Thymus (tissue), 11 donors: ENCODE results near the gene ERVH48-1. TPM values are rescaled to one million over a fixed set of nuclear protein-coding genes. Genes with fewer than 3 reads are reported as not detected.
"Not testable (repeated sequence)": the region's sequence is repeated elsewhere in the genome, so short reads cannot be mapped to it uniquely, and the experiment has no call there.

Source experiments
- DNase-seq, 9 donors: peaks; one replicate each; pipeline ENCODE4 v3.0.0-alpha.2; 2013; ENCODE audit warnings: low spot score in 9 of 9, low read depth in 6 of 9, missing footprints in 1 of 9
- H3K27ac ChIP-seq, 2 donors: one replicate each; pipeline ENCODE4 v1.5.1; 2013; ENCODE audit warnings: control low read depth in 1 of 2, low read depth in 1 of 2, low read length in 1 of 2, mild to moderate bottlenecking in 1 of 2, moderate library complexity in 1 of 2
- H3K27me3 ChIP-seq, 2 donors: one replicate each; pipeline ENCODE4 v1.5.1; 2013; ENCODE audit warnings: low read length in 1 of 2; ENCODE audit not compliant: control insufficient read depth in 2 of 2, insufficient read depth in 1 of 2
- H3K36me3 ChIP-seq, 2 donors: one replicate each; pipeline ENCODE4 v1.5.1; 2013; ENCODE audit warnings: low read length in 1 of 2, mild to moderate bottlenecking in 1 of 2, moderate library complexity in 1 of 2; ENCODE audit not compliant: control insufficient read depth in 2 of 2, insufficient read depth in 2 of 2
- H3K4me1 ChIP-seq, 2 donors: one replicate each; pipeline ENCODE4 v1.5.1; 2013; ENCODE audit warnings: low read length in 2 of 2; ENCODE audit not compliant: control insufficient read depth in 2 of 2, insufficient read depth in 2 of 2
- H3K4me3 ChIP-seq, 2 donors: one replicate each; pipeline ENCODE4 v1.5.1; 2013; ENCODE audit warnings: low read length in 2 of 2, control low read depth in 1 of 2, mild to moderate bottlenecking in 1 of 2
- H3K9me3 ChIP-seq, 2 donors: one replicate each; pipeline ENCODE4 v1.5.1; 2013; ENCODE audit warnings: low read length in 1 of 2, mild to moderate bottlenecking in 1 of 2; ENCODE audit not compliant: control insufficient read depth in 2 of 2, insufficient read depth in 1 of 2
- WGBS: extraction: QIAGEN DNeasy Blood & Tissue Kit; methylation state at CpG from one replicate; pipeline ENCODE4 v1.1.7; 2013; 5-methylcytosine and 5-hydroxymethylcytosine counted together
- polyA plus RNA-seq: library from polyadenylated mRNA; stranded (reverse); fragments of 200-250 nt; gene quantifications from one replicate; pipeline ENCODE4 v1.2.3, GENCODE V29; 2013
- total RNA-seq: library from RNA; stranded (reverse); fragments of 120-200 nt; gene quantifications from one replicate; pipeline ENCODE4 v1.2.4, GENCODE V29; 2013
- donor health status: healthy.

Gene ERVH48-1
- total and polyA plus RNA-seq, 2 donors: 1.1 to 3.4 TPM

DNA sequence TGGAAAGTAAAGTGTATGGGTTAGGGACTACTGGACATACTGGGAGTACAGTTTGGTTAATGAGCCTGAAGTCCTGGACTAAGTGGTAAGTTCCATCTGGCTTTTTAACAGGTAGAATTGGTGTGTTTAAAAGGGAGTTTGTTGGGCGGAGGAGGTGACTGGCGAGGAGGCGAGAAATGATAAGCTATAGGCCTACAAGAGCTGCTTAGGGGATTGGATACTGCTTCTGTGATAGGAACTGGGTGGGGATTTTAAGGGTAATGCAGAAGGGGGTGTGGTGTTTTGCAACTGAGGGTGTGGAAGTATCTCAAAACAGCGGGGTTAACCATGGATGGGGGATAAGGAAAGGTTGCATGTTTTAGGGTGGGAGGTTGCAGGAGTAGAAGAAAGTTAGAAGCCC lies 3.5 kb downstream of the ERVH48-1 start:
- no peak overlapping the region for H3K4me3 ChIP-seq
- H3K27ac ChIP-seq: no peak overlapping the region
- DNase-seq: no peak
- peaks cover 14 to 30% of the 10 kb centered on the region in 2 donors for H3K4me1 ChIP-seq
- WGBS: 97% methylated on average over 4 of the region's 4 CpGs
- no peaks in the 10 kb centered on the region for H3K27me3 ChIP-seq
- no peaks in the 10 kb centered on the region for H3K9me3 ChIP-seq
- H3K36me3 ChIP-seq: peaks cover 4% of the 10 kb centered on the region in 2 donors

DNA sequence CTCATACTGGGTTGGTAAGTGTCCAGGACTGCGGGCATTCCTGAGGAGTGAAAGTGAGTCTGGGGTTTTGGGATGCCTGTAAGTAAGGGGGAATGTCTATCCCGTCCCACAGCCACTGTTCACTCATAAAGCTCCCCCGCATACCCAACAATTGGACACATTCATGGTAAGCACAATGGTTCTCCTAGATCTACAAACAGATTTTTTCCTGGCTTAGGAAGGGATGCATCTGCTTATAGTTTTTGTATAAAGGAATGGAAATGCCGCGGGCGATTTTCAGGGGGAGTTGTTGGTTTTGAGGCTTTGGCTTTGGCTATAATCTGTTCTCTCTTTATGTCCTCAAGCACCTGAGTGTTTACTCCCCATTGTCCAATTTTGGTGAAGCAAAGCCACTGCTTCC lies 7.1 kb downstream of the ERVH48-1 start:
- Histone ChIP-seq H3K4me3 (no peak overlapping the region), H3K36me3 (peaks cover 4 to 7% of the 10 kb centered on the region in 2 donors), H3K9me3 (no peaks in the 10 kb centered on the region), H3K27me3 (no peaks in the 10 kb centered on the region), H3K4me1 (peaks cover 0 to 3% of the 10 kb centered on the region in 2 donors), H3K27ac (no peak overlapping the region)
- DNase-seq: no peak
- WGBS: 98% methylated on average over 6 of the region's 6 CpGs

DNA sequence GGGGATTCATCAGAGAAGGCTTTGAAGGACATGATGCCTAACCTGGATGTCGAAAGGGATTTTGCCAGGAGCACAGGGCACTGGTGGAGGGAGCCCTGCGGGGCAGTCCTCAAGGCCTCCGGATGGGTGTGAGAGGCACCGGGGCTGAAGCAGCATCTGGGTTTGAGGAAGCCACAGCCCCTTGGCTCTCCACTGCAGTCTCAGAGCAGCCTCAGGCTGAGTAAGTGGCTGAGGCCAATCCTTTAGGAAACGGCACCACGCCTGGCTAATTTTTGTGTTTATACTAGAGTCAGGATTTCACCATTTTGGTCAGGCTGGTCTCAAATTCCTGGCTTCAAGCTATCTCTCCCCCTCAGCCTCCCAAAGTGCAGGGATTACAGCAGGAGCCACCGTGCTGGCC lies 12.0 kb downstream of the ERVH48-1 start:
- no peak overlapping the region for H3K4me3 ChIP-seq
- no peaks in the 10 kb centered on the region for H3K9me3 ChIP-seq
- DNase-seq: no peak
- no peaks in the 10 kb centered on the region for H3K27me3 ChIP-seq
- H3K4me1 ChIP-seq: no peaks in the 10 kb centered on the region
- H3K27ac ChIP-seq: no peak overlapping the region
- H3K36me3 ChIP-seq: peaks cover 22 to 32% of the 10 kb centered on the region in 2 donors
- 75% methylated on average over 7 of the region's 7 CpGs for WGBS

DNA sequence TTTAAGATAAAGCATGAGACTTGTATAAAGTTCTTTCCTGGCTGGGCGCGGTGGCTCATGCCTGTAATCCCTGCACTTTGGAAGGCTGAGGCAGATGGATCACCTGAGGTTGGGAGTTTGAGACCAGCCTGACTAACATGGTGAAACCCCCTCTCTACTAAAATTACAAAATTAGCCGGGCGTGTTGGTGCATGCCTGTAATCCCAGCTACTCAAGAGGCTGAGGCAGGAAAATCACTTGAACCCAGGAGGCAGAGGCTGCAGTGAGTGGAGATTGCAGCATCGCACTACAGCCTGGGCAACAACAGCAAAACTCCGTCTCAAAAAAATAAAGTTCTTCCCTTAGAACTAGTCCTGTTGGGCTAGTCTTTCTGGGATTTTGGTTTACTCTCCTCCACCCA lies 13.5 kb downstream of the ERVH48-1 start:
- not testable (repeated sequence) for H3K9me3 ChIP-seq, H3K27me3 ChIP-seq, H3K27ac ChIP-seq, H3K4me3 ChIP-seq, DNase-seq, H3K4me1 ChIP-seq
- H3K36me3 ChIP-seq: peaks cover 27 to 35% of the 10 kb centered on the region in 2 donors
- 98% methylated on average over 6 of the region's 6 CpGs for WGBS

DNA sequence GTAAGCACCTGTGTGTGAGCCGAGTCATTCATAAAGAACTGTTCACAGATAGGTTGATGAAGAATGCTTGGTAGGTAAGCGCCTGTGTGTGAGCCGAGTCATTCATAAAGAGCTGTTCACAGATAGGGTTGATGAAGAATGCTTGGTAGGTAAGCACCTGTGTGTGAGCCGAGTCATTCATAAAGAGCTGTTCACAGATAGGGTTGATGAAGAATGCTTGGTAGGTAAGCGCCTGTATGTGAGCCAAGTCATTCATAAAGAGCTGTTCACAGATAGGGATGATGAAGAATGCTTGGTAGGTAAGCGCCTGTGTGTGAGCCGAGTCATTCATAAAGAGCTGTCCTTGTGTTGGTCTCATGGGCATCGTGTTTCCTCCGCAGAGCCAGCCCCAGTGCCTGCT lies 16.9 kb downstream of the ERVH48-1 start:
- H3K27me3 ChIP-seq, H3K4me1 ChIP-seq, H3K27ac ChIP-seq, H3K4me3 ChIP-seq, H3K9me3 ChIP-seq, DNase-seq: not testable (repeated sequence)
- 98% methylated on average over 9 of the region's 9 CpGs for WGBS
- peaks cover 55 to 62% of the 10 kb centered on the region in 2 donors for H3K36me3 ChIP-seq

DNA sequence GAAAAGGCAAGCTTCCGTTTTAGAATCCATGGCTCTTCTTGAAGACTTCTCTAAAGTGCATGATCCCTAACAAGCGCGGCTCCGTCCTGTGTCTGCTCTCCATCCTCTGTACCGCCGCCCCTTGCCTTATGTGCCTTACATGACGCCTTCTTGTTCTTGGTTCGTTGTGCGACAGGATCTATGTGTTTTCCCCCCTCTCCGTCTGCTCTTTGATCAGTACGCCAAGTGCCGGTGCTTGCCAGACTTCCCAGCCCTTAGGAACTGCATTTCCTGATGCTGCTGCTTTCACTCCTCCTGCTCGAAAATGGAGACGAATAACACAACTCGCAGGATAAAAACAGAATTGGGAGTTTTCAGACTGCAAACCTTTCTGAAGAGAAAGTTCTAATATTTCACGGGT lies 19.2 kb downstream of the ERVH48-1 start:
- Histone ChIP-seq H3K9me3 (peaks cover 0 to 10% of the 10 kb centered on the region in 2 donors), H3K4me3 (no peak overlapping the region), H3K27me3 (no peaks in the 10 kb centered on the region), H3K36me3 (peaks cover 59 to 65% of the 10 kb centered on the region in 2 donors), H3K4me1 (no peaks in the 10 kb centered on the region), H3K27ac (no peak overlapping the region)
- WGBS: 98% methylated on average over 16 of the region's 16 CpGs
- DNase-seq: no peak

DNA sequence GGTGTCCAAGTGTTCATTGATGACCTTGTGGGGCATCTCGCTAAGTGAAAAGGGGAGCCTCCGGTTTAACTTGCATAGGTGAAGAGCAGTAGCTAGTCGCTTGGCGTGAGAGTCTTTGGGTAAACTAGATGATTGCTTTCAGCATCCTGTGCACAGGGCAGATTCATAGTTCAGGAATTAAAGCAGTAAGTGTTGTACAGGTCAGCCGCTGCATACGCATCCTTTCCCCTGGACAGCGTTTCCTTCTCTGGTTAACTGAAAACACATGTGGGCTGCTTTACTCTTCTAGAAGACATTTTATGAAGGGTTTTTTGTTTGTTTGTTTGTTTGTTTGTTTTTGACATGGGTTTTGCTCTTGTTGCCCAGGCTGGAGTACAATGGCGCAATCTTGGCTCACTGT lies 20.2 kb downstream of the ERVH48-1 start:
- Histone ChIP-seq H3K9me3 (peaks cover 0 to 10% of the 10 kb centered on the region in 2 donors), H3K27me3 (no peaks in the 10 kb centered on the region), H3K4me1 (no peaks in the 10 kb centered on the region), H3K36me3 (peaks cover 59 to 67% of the 10 kb centered on the region in 2 donors), H3K27ac (no peak overlapping the region), H3K4me3 (no peak overlapping the region)
- no peak for DNase-seq
- 98% methylated on average over 8 of the region's 8 CpGs for WGBS

DNA sequence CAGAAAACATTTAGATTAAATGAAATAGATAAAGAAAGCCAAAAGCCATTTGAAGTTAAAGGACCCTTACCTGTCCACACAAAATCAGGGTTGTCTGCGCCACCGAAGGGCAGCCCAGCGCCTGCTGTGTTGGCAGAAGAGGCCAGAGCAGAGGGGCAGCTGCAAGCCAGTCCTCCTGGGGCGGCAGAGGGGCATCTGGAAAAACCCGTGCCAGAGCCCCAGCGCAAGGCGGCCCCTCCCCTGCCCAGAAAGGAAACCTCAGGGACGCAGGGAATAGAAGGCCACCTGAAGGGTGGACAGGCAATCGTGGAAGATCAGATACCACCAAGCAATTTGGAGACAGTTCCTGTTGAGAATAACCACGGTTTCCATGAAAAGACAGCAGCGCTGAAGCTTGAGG lies 21.6 kb downstream of the ERVH48-1 start:
- over 99% methylated on average over 11 of the region's 11 CpGs for WGBS
- no peak for DNase-seq
- Histone ChIP-seq H3K4me3 (no peak overlapping the region), H3K4me1 (no peaks in the 10 kb centered on the region), H3K27me3 (no peaks in the 10 kb centered on the region), H3K36me3 (peaks cover 62 to 67% of the 10 kb centered on the region in 2 donors), H3K9me3 (peaks cover 0 to 10% of the 10 kb centered on the region in 2 donors), H3K27ac (no peak overlapping the region)

DNA sequence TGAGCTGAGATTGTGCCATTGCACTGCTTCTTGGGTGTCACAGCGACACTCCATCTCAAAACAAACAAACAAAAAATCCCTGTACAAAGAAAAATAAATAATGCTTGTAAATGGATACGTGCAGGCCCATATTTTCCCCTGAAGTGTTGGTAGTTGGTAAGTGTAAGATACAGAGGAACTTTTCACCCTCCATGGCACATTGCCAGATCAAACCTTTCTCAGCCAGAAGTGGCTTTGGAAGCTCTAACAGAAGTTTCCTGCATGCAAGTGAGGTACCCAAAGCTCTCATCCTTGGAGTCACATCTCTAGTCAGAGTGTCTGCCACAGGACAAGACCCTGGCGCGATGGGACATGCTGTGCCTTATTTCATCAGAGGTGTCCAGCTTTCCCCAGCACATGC lies 25.0 kb downstream of the ERVH48-1 start:
- WGBS: 93% methylated on average over 4 of the region's 4 CpGs
- no peaks in the 10 kb centered on the region for H3K4me1 ChIP-seq
- no peaks in the 10 kb centered on the region for H3K9me3 ChIP-seq
- no peak overlapping the region for H3K4me3 ChIP-seq
- no peaks in the 10 kb centered on the region for H3K27me3 ChIP-seq
- DNase-seq: no peak
- H3K36me3 ChIP-seq: peaks cover 54 to 69% of the 10 kb centered on the region in 2 donors
- H3K27ac ChIP-seq: no peak overlapping the region
